ENCODE data around the gene PTK6.

The PTK6 gene

DNA sequence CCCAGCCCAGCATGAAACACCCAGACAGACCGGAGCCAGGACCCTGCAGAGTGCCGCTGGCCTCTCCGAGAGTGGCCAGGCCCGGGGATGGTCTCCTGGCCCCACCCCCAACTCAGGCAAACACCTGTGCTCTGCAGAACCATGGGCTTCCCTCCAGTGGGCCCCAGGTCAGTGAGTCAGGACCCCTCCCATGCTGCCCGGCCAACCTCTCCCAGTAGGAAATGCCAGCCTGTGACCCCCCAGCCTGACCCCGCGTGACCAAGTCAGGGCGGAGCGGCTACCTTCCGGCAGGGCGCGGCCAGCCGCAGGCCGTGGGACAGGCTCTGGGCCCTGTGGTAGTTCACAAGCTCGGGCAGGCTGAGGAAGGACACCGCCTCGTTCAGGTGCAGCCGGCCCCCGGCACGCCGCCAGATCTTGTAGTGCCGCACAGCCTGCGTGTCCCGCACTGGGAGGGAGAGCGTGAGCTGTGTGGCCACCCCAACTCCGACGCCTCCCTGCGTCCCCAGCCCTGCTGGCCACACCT lies 3.2 kb downstream of the PTK6 start:
- DNase-seq (ENCODE audit: extremely low spot score): no peak
- POLR2A ChIA-PET: interaction anchor here (0.8 to 1.1 kb wide), 2 partner anchors 13 kb away, joined by 3 read pairs; partner anchors contain the start of gene PPDPF
- TF ChIP-seq FOXK2 (IDR thresholded peaks at IDR 0.05) (no peak), HDGF (IDR thresholded peaks at IDR 0.05; ENCODE audit: borderline replicate concordance) (no peak), ZNF384 (IDR thresholded peaks at IDR 0.05) (no peak), LEF1 (IDR thresholded peaks at IDR 0.05; ENCODE audit: borderline replicate concordance) (no peak), SUZ12 (IDR thresholded peaks at IDR 0.05) (no peak), FOXM1 (IDR thresholded peaks at IDR 0.05; ENCODE audit: borderline replicate concordance) (no peak)
- TF ChIP-seq, protein P1, sequence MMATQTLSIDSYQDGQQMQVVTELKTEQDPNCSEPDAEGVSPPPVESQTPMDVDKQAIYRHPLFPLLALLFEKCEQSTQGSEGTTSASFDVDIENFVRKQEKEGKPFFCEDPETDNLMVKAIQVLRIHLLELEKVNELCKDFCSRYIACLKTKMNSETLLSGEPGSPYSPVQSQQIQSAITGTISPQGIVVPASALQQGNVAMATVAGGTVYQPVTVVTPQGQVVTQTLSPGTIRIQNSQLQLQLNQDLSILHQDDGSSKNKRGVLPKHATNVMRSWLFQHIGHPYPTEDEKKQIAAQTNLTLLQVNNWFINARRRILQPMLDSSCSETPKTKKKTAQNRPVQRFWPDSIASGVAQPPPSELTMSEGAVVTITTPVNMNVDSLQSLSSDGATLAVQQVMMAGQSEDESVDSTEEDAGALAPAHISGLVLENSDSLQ (IDR thresholded peaks at IDR 0.05): no peak
- CTCF ChIA-PET: no interaction called here

DNA sequence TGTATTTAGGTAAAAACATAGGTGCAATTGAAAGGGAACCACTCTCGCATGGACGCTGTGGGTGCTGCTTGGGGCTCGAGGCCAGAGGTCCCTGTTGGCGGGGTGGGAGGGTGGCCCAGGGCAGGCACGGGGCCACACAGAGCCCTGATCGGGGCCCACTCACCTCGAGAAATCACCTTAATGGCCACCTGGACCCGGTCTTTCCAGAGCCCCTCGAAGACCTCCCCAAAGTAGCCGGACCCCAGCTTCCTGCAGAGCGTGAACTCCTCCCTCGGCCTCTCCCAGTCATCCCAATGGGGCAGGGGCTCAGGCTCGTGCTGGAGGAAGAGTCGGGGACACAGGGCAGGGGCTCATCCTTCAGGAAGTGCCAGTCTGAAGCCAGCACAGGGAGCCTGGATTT lies 3.8 kb downstream of the PTK6 start:
- ChIA-PET POLR2A (no interaction called here), CTCF (no interaction called here)
- TF ChIP-seq SP1 (IDR thresholded peaks at IDR 0.05): no peak
- no peak for TF ChIP-seq L3MBTL2 (conservative IDR thresholded peaks at IDR 0.05)
- no peak for TF ChIP-seq CTBP1 (IDR thresholded peaks at IDR 0.05; ENCODE audit: borderline replicate concordance)
- TF ChIP-seq ELF4 (IDR thresholded peaks at IDR 0.05): no peak
- TF ChIP-seq FOXM1 (IDR thresholded peaks at IDR 0.05; ENCODE audit: borderline replicate concordance): no peak
- TF ChIP-seq TARDBP (IDR thresholded peaks at IDR 0.05): no peak
- DNase-seq (ENCODE audit: extremely low spot score): no peak

DNA sequence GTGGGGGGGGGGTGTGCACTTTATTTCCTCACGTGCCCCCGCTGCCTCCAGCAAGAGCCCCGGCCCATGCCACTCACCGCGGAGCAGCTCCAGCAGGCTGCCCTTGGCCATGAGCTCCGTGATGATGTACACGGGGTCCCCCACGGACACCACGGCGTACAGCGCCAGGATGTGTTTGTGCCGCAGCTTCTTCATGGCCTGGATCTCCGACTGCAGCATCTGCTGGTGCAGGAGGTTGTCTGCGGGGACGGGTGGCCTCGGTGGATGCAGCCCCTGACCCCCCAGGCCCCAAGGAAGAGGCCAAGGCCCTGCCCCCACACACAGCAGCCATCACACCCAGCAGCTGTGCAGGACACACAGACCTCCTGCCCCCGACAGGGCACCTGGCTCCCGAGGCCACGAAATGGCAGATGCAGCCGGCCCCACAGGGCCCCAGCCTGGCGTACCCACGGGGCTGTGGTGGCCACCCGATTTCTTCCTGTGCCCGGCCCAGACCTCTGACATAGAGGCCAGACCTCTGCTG lies 4.7 kb downstream of the PTK6 start:
- POLR2A ChIA-PET: no interaction called here
- no peak for TF ChIP-seq ZNF384 (IDR thresholded peaks at IDR 0.05)
- no peak for TF ChIP-seq FOXM1 (IDR thresholded peaks at IDR 0.05; ENCODE audit: borderline replicate concordance)
- TF ChIP-seq FOXA1 (IDR thresholded peaks at IDR 0.05): no peak
- TF ChIP-seq HDGF (IDR thresholded peaks at IDR 0.05; ENCODE audit: borderline replicate concordance): no peak
- no peak for TF ChIP-seq TARDBP (IDR thresholded peaks at IDR 0.05)
- no peak for TF ChIP-seq CTBP1 (IDR thresholded peaks at IDR 0.05; ENCODE audit: borderline replicate concordance)
- TF ChIP-seq FOXK2 (IDR thresholded peaks at IDR 0.05): no peak
- TF ChIP-seq ELF4 (IDR thresholded peaks at IDR 0.05): no peak
- TF ChIP-seq SUZ12 (IDR thresholded peaks at IDR 0.05): no peak
- TF ChIP-seq LEF1 (IDR thresholded peaks at IDR 0.05; ENCODE audit: borderline replicate concordance): no peak
- no peak for TF ChIP-seq BHLHE40 (IDR thresholded peaks at IDR 0.05; ENCODE audit: borderline replicate concordance)
- no peak for TF ChIP-seq ARNT (IDR thresholded peaks at IDR 0.05)
- TF ChIP-seq SP1 (IDR thresholded peaks at IDR 0.05): no peak
- TF ChIP-seq L3MBTL2 (conservative IDR thresholded peaks at IDR 0.05): no peak
- TF ChIP-seq, protein P1 (IDR thresholded peaks at IDR 0.05): no peak
- no peak for TF ChIP-seq NFRKB (IDR thresholded peaks at IDR 0.05)
- CTCF ChIA-PET: no interaction called here
- DNase-seq (ENCODE audit: extremely low spot score): no peak

DNA sequence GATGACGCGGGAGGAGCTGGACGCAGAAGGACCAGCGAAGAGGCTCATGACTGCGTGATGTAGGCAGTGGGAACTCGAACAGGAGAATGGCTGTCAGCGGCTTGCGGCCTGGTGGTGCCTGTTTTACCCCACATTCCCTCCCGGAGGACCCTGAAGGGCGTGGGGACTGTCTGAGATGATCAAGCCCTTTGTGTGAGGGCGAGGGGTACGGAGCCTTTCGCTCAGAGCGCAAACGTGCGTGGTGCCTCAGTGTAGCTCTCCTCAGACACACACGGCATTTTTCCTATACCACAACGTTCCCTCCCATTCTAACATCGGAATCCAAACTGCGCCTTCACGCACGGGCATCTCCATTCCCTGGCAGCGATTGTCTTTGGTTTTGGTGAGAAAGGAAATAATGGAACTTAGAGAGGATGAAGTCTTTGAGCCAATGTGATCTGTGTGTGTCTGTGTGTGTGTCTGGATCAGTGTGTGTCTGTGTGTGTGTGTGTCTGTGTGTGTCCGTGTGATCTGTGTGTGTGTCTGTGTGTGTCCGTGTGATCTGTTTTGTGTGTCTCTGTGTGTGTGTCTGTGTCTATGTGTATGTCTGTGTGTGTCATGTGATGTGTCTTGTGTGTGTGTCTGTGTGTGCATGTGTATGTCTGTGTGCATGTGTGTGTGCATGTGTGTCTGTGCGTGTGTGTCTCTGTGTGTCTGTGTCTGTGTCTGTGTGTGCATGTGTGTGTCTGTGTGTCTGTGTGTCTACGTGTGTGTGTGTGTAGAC lies 5.3 kb downstream of the PTK6 start:
- ChIA-PET CTCF (no interaction called here), POLR2A (interaction anchor here (2.0 kb wide), 1 partner anchor 11 kb away, joined by 8 read pairs; the partner anchor contains the start of gene PPDPF)
- DNase-seq (ENCODE audit: extremely low spot score): no peak
- TF ChIP-seq HDGF (IDR thresholded peaks at IDR 0.05; ENCODE audit: borderline replicate concordance) (no peak), TARDBP (IDR thresholded peaks at IDR 0.05) (peak; percentile 86)

DNA sequence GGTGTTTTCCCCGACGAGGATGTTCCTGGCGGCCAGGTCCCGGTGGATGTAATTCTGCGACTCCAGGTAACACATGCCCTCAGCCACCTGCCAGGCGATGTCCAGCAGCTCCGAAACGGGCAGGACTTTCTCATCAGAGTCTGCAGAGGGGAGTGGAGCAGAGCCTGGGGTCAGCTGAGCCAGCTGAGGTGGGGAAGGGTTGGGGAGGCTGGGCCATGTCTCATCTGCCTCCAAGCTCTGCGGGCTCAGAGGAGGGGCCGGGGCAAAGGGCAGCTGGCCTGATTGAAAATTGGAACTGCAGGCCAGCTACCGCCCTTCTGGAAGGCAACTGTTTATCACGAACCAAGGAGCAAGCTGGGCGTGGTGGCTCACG lies 6.4 kb downstream of the PTK6 start:
- CTCF ChIA-PET: no interaction called here
- no peak for TF ChIP-seq NFRKB (IDR thresholded peaks at IDR 0.05)
- no peak for TF ChIP-seq LEF1 (IDR thresholded peaks at IDR 0.05; ENCODE audit: borderline replicate concordance)
- no peak for TF ChIP-seq FOXA1 (IDR thresholded peaks at IDR 0.05)
- TF ChIP-seq TARDBP (IDR thresholded peaks at IDR 0.05): no peak
- TF ChIP-seq HDGF (IDR thresholded peaks at IDR 0.05; ENCODE audit: borderline replicate concordance): no peak
- POLR2A ChIA-PET: interaction anchor here (2.0 kb wide), 1 partner anchor 10 kb away, joined by 8 read pairs; the partner anchor contains the start of gene PPDPF
- no peak for DNase-seq (ENCODE audit: extremely low spot score)

DNA sequence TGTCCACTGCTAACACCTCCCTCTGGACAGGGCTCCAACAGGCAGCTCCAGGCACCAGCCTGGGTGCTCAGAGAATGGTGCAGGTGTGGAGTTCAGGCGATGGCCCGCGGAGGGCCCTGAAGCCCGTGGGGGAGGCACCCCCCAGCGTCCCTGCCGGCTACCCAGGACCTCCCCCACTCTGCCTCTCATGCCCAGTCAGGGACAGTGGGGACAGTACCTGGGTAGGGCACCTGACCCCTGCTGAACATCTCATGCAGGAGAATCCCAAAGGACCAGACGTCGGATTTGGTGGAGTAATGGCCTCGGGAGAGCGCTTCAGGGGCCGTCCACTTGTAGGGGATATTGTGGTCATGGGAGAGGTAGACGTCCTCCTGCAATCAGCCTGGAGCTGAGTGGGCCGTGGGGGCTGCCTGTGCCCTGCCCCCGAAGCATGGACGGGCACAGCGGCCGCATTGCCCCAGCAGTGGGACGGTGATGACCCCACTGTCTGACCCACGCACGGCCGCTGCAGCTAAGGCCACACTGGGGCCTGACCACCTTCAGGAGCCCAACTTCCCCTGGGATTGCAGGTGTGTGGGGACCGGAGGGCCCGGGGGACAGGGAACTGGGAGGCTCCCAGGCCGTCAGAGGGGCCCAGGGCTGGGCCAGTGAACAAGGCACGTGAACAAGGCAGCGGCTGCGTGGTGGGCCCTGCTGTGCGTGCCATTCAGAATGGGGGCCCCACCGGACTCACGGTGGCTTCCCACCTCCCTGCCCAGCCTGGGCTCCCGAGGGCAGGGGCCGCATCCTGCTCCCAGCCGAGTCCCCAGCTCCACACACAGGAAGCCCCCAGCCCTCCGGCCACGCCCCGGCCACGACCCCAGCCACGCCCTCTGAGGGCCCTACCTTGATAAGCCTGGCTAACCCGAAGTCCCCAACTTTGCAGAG lies 7.1 kb downstream of the PTK6 start:
- DNase-seq (ENCODE audit: extremely low spot score): no peak
- POLR2A ChIA-PET: interaction anchor here (2.0 kb wide), 1 partner anchor 10 kb away, joined by 8 read pairs; the partner anchor contains the start of gene PPDPF
- CTCF ChIA-PET: no interaction called here
- TF ChIP-seq ELF4 (IDR thresholded peaks at IDR 0.05) (no peak), FOXM1 (IDR thresholded peaks at IDR 0.05; ENCODE audit: borderline replicate concordance) (no peak), BHLHE40 (IDR thresholded peaks at IDR 0.05; ENCODE audit: borderline replicate concordance) (no peak), ARNT (IDR thresholded peaks at IDR 0.05) (no peak), HDGF (IDR thresholded peaks at IDR 0.05; ENCODE audit: borderline replicate concordance) (no peak), FOXK2 (IDR thresholded peaks at IDR 0.05) (no peak), LEF1 (IDR thresholded peaks at IDR 0.05; ENCODE audit: borderline replicate concordance) (no peak), CTBP1 (IDR thresholded peaks at IDR 0.05; ENCODE audit: borderline replicate concordance) (no peak), FOXA1 (IDR thresholded peaks at IDR 0.05) (no peak)
- TF ChIP-seq, protein P1 (IDR thresholded peaks at IDR 0.05): no peak
